Measurements from ENCODE around the gene IFFO2.

GRCh38 chr1:19000065-19000464 lies 43.6 kb upstream of the IFFO2 start:
- TF ChIP-seq EP300 (IDR thresholded peaks at IDR 0.05; ENCODE audit: low read depth) (no peak), POLR2AphosphoS5 (IDR thresholded peaks at IDR 0.05) (no peak)
- TF ChIP-seq, protein P1, sequence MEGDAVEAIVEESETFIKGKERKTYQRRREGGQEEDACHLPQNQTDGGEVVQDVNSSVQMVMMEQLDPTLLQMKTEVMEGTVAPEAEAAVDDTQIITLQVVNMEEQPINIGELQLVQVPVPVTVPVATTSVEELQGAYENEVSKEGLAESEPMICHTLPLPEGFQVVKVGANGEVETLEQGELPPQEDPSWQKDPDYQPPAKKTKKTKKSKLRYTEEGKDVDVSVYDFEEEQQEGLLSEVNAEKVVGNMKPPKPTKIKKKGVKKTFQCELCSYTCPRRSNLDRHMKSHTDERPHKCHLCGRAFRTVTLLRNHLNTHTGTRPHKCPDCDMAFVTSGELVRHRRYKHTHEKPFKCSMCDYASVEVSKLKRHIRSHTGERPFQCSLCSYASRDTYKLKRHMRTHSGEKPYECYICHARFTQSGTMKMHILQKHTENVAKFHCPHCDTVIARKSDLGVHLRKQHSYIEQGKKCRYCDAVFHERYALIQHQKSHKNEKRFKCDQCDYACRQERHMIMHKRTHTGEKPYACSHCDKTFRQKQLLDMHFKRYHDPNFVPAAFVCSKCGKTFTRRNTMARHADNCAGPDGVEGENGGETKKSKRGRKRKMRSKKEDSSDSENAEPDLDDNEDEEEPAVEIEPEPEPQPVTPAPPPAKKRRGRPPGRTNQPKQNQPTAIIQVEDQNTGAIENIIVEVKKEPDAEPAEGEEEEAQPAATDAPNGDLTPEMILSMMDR (IDR thresholded peaks at IDR 0.05) = no peak

Measured in transverse colon (tissue), 4 donors.